Measurements from ENCODE around the gene ERCC1.
"Not testable (repeated sequence)": the region's sequence is repeated elsewhere in the genome, so short reads cannot be mapped to it uniquely, and the experiment has no call there.

- TF ChIP-seq CTCF, POLR2A (IDR thresholded peaks at IDR 0.05): not testable (repeated sequence)
Observed at GRCh38 chr19:45429896-45430295, 6.2 kb upstream of the ERCC1 start.
